GM12891 (cell line): Measurements from ENCODE around the gene CNIH3.

Experiments
- POLR2A ChIP-seq: IDR thresholded peaks from 2 replicates; pipeline ENCODE4 v1.6.1; 2011; ENCODE audit warnings: low read depth, low read length, control low read depth
- POLR2AphosphoS5 ChIP-seq: IDR thresholded peaks from 2 replicates; pipeline ENCODE4 v1.6.1; 2011; ENCODE audit warnings: low read depth, low read length, control low read depth
- SPI1 ChIP-seq: IDR thresholded peaks from 2 replicates; pipeline ENCODE4 v1.6.1; 2011; ENCODE audit warnings: low read depth, low read length, control low read depth

GRCh38 chr1:224662870-224663269 is 46.8 kb downstream of the CNIH3 start:
- TF ChIP-seq SPI1 (no peak), POLR2A (no peak), POLR2AphosphoS5 (no peak)
